Smooth muscle cell (in vitro differentiated cells): ENCODE results near the gene TMEM63C. TPM values are rescaled to one million over a fixed set of nuclear protein-coding genes. Genes with fewer than 3 reads are reported as not detected.

Experiments used
- DNase-seq: peaks from one replicate; lab custom pipeline; 2025; ENCODE audit not compliant: unreplicated experiment; lab: John Stamatoyannopoulos, UW
- H2AFZ ChIP-seq: fragments of 200-600 bp; sonication (generic); 2 replicates; pipeline ENCODE4 v1.6.0; 2016; ENCODE audit warnings: antibody characterized with exemption, low read depth, mild to moderate bottlenecking
- H3F3A ChIP-seq: fragments of 200-600 bp; sonication (generic); 2 replicates; pipeline ENCODE4 v1.6.0; 2017; ENCODE audit warnings: antibody characterized with exemption, low read depth
- H3K27ac ChIP-seq: fragments of 200-600 bp; sonication (generic); 2 replicates; pipeline ENCODE4 v1.5.1; 2016; ENCODE audit warnings: low read depth, mild to moderate bottlenecking
- H3K27me3 ChIP-seq: fragments of 200-600 bp; sonication (generic); 2 replicates; pipeline ENCODE4 v1.6.1; 2016; ENCODE audit warnings: low read depth, mild to moderate bottlenecking
- H3K36me3 ChIP-seq: fragments of 200-600 bp; sonication (generic); 2 replicates; pipeline ENCODE4 v1.5.1; 2016; ENCODE audit warnings: low read depth
- H3K4me1 ChIP-seq: fragments of 200-600 bp; sonication (generic); 2 replicates; pipeline ENCODE4 v1.5.1; 2016; ENCODE audit warnings: low read depth
- H3K4me2 ChIP-seq: fragments of 200-600 bp; sonication (generic); 2 replicates; pipeline ENCODE4 v1.6.0; 2016; ENCODE audit warnings: mild to moderate bottlenecking
- H3K4me3 ChIP-seq: fragments of 200-600 bp; sonication (generic); 2 replicates; pipeline ENCODE4 v1.5.1; 2016; ENCODE audit warnings: mild to moderate bottlenecking
- H3K79me2 ChIP-seq: fragments of 200-600 bp; sonication (generic); 2 replicates; pipeline ENCODE4 v1.6.0; 2016; ENCODE audit warnings: low read depth, mild to moderate bottlenecking
- H3K9ac ChIP-seq: fragments of 200-600 bp; sonication (generic); 2 replicates; pipeline ENCODE4 v1.6.0; 2016; ENCODE audit warnings: low read depth
- H3K9me3 ChIP-seq: fragments of 200-600 bp; sonication (generic); replicated peaks from 2 replicates; pipeline ENCODE4 v1.5.1; 2016; ENCODE audit warnings: low read depth
- H4K20me1 ChIP-seq: fragments of 200-600 bp; sonication (generic); 2 replicates; pipeline ENCODE4 v1.6.0; 2016; ENCODE audit warnings: low read depth
- WGBS: methylation state at CpG from one replicate; pipeline ENCODE4 v1.1.7; 2016; ENCODE audit warnings: low lambda C conversion rate; 5-methylcytosine and 5-hydroxymethylcytosine counted together
- polyA plus RNA-seq: library from polyadenylated mRNA; unstranded; fragments of >200 nt; fragmentation: Nextera tagmentation; extraction: Ambion mirVana; gene quantifications from 2 replicates; pipeline ENCODE4 v1.2.1, GENCODE V29; 2016
- total RNA-seq: library from RNA; depleted of rRNA; stranded (reverse); fragments of >200 nt; gene quantifications from 2 replicates; pipeline ENCODE4 v1.2.3, GENCODE V29; 2014
- TF ChIP-seq, protein P1 (sequence below): fragments of 200-600 bp; sonication (generic); IDR thresholded peaks from 2 replicates; pipeline ENCODE4 v1.5.1; 2017; ENCODE audit warnings: borderline replicate concordance, mild to moderate bottlenecking, antibody characterized with exemption; ENCODE audit not compliant: insufficient read depth, poor library complexity, severe bottlenecking

The TMEM63C gene
- total and polyA plus RNA-seq, 2 experiments from 2014 or later = 4.3 to 7.7 TPM

DNA sequence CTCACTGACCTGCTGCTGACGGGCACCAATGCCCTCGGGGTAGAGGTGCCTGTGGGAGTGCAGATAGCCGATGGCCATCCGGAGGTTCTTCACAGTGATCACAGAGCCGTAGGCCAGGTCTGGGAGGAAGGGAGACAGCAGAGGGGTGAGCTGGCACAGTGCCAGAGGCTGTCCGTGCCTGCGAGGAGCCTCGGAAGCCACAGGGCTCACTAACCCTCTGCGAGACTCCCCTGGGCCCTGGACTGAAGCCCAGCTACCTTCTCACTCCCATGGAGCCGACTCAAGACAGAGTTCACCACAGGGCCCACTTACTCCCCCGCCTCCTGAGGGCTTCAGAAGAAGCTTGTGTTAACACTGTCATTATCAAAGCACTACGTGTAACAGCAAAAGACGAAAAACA, 114.6 kb downstream of the TMEM63C start:
- no peaks in the 10 kb centered on the region for H3K4me1 ChIP-seq
- H3K27ac ChIP-seq = no peak overlapping the region
- WGBS = 94% methylated on average over 13 of the region's 13 CpGs
- H3K4me3 ChIP-seq = no peak overlapping the region
- DNase-seq = no peak
- TF ChIP-seq, protein P1, sequence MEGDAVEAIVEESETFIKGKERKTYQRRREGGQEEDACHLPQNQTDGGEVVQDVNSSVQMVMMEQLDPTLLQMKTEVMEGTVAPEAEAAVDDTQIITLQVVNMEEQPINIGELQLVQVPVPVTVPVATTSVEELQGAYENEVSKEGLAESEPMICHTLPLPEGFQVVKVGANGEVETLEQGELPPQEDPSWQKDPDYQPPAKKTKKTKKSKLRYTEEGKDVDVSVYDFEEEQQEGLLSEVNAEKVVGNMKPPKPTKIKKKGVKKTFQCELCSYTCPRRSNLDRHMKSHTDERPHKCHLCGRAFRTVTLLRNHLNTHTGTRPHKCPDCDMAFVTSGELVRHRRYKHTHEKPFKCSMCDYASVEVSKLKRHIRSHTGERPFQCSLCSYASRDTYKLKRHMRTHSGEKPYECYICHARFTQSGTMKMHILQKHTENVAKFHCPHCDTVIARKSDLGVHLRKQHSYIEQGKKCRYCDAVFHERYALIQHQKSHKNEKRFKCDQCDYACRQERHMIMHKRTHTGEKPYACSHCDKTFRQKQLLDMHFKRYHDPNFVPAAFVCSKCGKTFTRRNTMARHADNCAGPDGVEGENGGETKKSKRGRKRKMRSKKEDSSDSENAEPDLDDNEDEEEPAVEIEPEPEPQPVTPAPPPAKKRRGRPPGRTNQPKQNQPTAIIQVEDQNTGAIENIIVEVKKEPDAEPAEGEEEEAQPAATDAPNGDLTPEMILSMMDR = no peak
- H3K4me2 ChIP-seq = no peak overlapping the region
- H3F3A ChIP-seq = no peaks in the 10 kb centered on the region
- H4K20me1 ChIP-seq = no peaks in the 10 kb centered on the region
- no peak overlapping the region for H2AFZ ChIP-seq
- H3K36me3 ChIP-seq = peaks cover 4% of the 10 kb centered on the region
- H3K9ac ChIP-seq = no peak overlapping the region
- no peaks in the 10 kb centered on the region for H3K27me3 ChIP-seq
- no peaks in the 10 kb centered on the region for H3K79me2 ChIP-seq
- no peaks in the 10 kb centered on the region for H3K9me3 ChIP-seq

DNA sequence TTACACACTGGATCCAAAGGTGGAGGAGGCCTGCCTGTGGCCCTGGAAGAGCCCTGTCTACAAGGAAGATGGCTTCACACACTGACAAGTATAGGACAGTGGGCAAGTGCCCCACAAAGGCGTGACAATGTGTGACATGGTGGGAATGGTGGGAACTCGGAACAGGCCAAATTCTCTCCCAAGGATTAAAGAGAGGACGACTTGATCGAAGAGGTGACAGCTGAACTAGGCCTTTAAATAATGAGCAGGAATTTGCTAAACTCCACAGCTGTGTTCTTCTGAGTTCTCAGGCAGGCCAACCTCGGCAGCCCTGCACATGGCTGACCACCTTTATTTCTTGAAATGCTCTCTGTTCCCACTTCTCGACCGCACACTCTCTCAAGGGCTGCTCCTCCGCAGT, 115.3 kb downstream of the TMEM63C start:
- no peak overlapping the region for H3K9ac ChIP-seq
- 96% methylated on average over 8 of the region's 8 CpGs for WGBS
- TF ChIP-seq, protein P1 = no peak
- no peak overlapping the region for H3K27ac ChIP-seq
- no peaks in the 10 kb centered on the region for H3K9me3 ChIP-seq
- no peak overlapping the region for H3K4me2 ChIP-seq
- H3K4me3 ChIP-seq = no peak overlapping the region
- DNase-seq = no peak
- H3F3A ChIP-seq = no peaks in the 10 kb centered on the region
- H3K36me3 ChIP-seq = peaks cover 4% of the 10 kb centered on the region
- H3K79me2 ChIP-seq = no peaks in the 10 kb centered on the region
- H2AFZ ChIP-seq = no peak overlapping the region
- H4K20me1 ChIP-seq = no peaks in the 10 kb centered on the region
- H3K4me1 ChIP-seq = no peaks in the 10 kb centered on the region
- no peaks in the 10 kb centered on the region for H3K27me3 ChIP-seq

DNA sequence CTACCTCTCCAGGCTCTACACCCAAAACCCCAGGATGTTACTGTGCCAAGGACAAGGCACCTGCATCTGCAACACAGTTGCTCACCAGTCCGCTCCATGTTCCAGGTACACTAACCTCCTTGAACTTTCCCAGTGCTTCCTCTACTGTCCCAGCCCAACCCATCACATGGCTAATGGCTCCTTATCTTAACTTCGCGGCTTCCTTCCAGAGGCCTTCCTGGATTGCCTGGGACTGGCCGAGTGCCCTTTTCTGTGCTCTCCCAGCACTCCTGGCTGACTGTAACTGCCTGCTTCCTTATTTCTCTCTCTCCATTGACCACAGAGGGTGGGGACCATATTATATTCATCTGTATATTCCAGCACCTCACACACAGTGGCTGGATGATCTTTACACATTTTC, 118.2 kb downstream of the TMEM63C start:
- Histone ChIP-seq H2AFZ (no peak overlapping the region), H3K9ac (no peak overlapping the region), H3K79me2 (no peaks in the 10 kb centered on the region), H3K4me3 (no peak overlapping the region), H3K4me1 (peaks cover 17% of the 10 kb centered on the region), H3F3A (peaks cover 5% of the 10 kb centered on the region), H4K20me1 (no peaks in the 10 kb centered on the region), H3K4me2 (no peak overlapping the region), H3K27me3 (no peaks in the 10 kb centered on the region), H3K9me3 (no peaks in the 10 kb centered on the region), H3K27ac (no peak overlapping the region), H3K36me3 (no peaks in the 10 kb centered on the region)
- no peak for DNase-seq
- 80% methylated on average over 4 of the region's 4 CpGs for WGBS
- TF ChIP-seq, protein P1 = no peak

DNA sequence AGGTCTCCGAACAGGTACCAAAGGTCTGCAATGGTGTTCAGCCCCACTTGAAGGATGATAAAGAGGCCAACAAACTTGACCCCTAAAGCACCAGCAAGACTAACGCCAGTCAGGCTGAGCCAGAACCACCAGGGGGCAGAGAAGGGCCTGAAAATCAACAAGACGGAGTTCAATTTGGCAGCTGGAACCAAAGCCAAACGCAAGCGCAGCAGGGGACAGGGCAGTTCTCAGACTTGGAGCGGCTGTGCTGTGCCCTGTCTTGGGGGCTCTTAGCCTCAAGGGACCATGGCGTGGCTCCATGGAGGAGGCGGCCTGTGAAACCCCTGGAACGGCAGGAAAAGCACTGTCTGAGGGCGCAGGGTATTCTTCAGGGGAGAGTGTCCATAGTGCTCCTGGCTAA, 119.5 kb downstream of the TMEM63C start:
- peak; percentile 32 for DNase-seq
- TF ChIP-seq, protein P1 = peak; percentile 81
- Histone ChIP-seq H3K4me2 (no peak overlapping the region), H3F3A (peaks cover 5% of the 10 kb centered on the region), H3K4me3 (no peak overlapping the region), H2AFZ (no peak overlapping the region), H3K4me1 (peaks cover 19% of the 10 kb centered on the region), H3K36me3 (no peaks in the 10 kb centered on the region), H3K9me3 (no peaks in the 10 kb centered on the region), H3K27me3 (no peaks in the 10 kb centered on the region), H3K9ac (no peak overlapping the region), H3K27ac (no peak overlapping the region), H4K20me1 (no peaks in the 10 kb centered on the region), H3K79me2 (no peaks in the 10 kb centered on the region)
- WGBS = 56% methylated on average over 10 of the region's 10 CpGs
